Body of pancreas (tissue), 4 donors: ENCODE measurements around the gene IKZF1. TPM values are rescaled to one million over a fixed set of nuclear protein-coding genes. Genes with fewer than 3 reads are reported as not detected.

Source experiments
- ATAC-seq: fragments of 150-250 bp; one replicate; pipeline ENCODE4 v1.9.1; 2016
- DNase-seq, 4 donors: peaks; one replicate each; pipeline ENCODE4 v3.0.0-alpha.2; 2019
- H3K27ac ChIP-seq, 4 donors: fragments of 200-600 bp; sonication (generic); 1 replicate in 3 of 4; 2 replicates in 1 of 4; pipeline versions ENCODE4 v1.5.1 to v1.6.1; 2016 to 2019; ENCODE audit warnings: mild to moderate bottlenecking in 1 of 4, mixed read lengths in 1 of 4, moderate library complexity in 1 of 4
- H3K27me3 ChIP-seq, 2 donors: fragments of 200-600 bp; sonication (generic); one replicate each; pipeline ENCODE4 v1.6.0; 2016; ENCODE audit warnings: mild to moderate bottlenecking in 1 of 2
- H3K36me3 ChIP-seq, 2 donors: fragments of 200-600 bp; sonication (generic); replicated peaks in 1 of 2; 2 replicates each; pipeline ENCODE4 v1.5.1; 2016; ENCODE audit warnings: low read depth in 2 of 2; ENCODE audit not compliant: insufficient read depth in 1 of 2
- H3K4me1 ChIP-seq: fragments of 200-600 bp; sonication (generic); one replicate; pipeline ENCODE4 v1.6.0; 2016
- H3K4me3 ChIP-seq, 2 donors: fragments of 200-600 bp; sonication (generic); 1 replicate in 1 of 2; 2 replicates in 1 of 2; pipeline ENCODE4 v1.5.1; 2016 to 2019
- H3K9me3 ChIP-seq, 3 donors: fragments of 200-600 bp; sonication (generic); 1 replicate in 2 of 3; 2 replicates in 1 of 3; pipeline ENCODE4 v1.5.1; 2016
- CTCF ChIP-seq, 7 experiments: fragments of 450-650 bp in 4 of 7; fragments of 200-600 bp in 3 of 7; sonication (generic) in 3 of 7; IDR thresholded peaks; one replicate each; pipeline ENCODE4 v1.5.1; 2016 to 2019; ENCODE audit warnings: antibody characterized with exemption in 7 of 7
- POLR2A ChIP-seq, 3 donors: fragments of 450-650 bp; IDR thresholded peaks; one replicate each; pipeline ENCODE4 v1.6.1; 2016; ENCODE audit warnings: antibody characterized with exemption in 3 of 3, mild to moderate bottlenecking in 2 of 3
- WGBS, 2 donors: methylation state at CpG; one replicate each; pipeline ENCODE4 v1.1.5; 2017; 5-methylcytosine and 5-hydroxymethylcytosine counted together
- intact Hi-C: fragments of 100-400 bp; cut with DNase I; formaldehyde crosslinking; loops from one replicate; pipeline ENCODE4 v1.15.1; 2023
- total RNA-seq, 2 donors: library from RNA; depleted of rRNA; stranded (reverse); fragments of >200 nt; gene quantifications; one replicate each; pipeline ENCODE4 v1.1.0, GENCODE V29; 2016

The IKZF1 gene
- total RNA-seq, 2 donors from 2014 or later: 3.9 to 16.5 TPM

DNA sequence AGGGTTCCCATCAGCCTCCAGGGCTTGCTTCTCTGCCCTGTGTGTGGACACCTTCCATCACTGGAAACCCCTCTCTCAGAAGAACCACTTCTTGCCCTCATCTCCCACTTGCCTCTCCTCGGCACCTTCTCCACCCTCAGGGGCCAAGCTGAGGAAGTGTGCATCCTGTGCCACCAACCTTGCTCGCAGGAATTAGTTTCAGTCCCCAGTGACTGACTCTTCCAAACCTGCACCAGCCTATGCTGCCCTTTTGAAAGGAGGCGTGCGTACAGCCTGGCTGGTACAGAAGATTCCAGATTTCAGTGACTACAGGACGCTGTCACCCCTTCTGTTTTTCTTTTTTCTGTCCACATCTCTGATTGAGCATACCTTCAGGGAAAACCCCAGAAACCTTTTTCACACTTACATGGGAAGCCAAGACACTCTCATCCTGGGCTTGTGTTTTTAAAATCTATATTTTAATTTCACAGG lies 67.1 kb downstream of the IKZF1 start:
- WGBS, 2 donors: 82 to 84% methylated on average over 5 of the region's 5 CpGs
- no peak overlapping the region for H3K4me3 ChIP-seq
- no peak for ATAC-seq
- no peak for DNase-seq
- H3K9me3 ChIP-seq: no peaks in the 10 kb centered on the region
- no peaks in the 10 kb centered on the region for H3K4me1 ChIP-seq
- H3K36me3 ChIP-seq: no peaks in the 10 kb centered on the region
- intact Hi-C loops: no loop called here
- TF ChIP-seq CTCF (IDR thresholded peaks at IDR 0.05) (no peak), POLR2A (IDR thresholded peaks at IDR 0.05) (no peak)
- H3K27ac ChIP-seq: no peak overlapping the region
- no peaks in the 10 kb centered on the region for H3K27me3 ChIP-seq

DNA sequence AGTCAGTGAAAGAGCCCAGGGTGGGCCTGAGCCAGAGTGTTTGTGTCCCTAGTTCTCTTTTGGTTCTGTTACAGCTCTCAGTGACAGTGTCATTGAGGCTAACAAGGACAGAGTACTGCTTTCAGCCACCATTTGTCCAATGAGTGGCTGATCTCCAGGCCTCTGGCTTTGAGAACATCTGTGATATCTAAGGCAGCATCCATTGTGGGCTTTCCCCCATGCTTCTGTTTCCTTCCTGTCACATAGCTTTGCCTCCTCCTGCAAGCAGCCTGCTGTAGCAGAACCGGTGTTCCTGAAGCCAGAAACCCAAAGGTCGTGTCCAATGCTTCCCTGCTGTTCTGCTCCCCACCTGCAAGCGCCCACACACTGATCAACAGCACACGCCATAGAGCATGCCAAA lies 68.4 kb downstream of the IKZF1 start:
- Histone ChIP-seq H3K9me3 (no peaks in the 10 kb centered on the region), H3K4me3 (no peak overlapping the region), H3K27me3 (no peaks in the 10 kb centered on the region), H3K4me1 (no peaks in the 10 kb centered on the region), H3K36me3 (no peaks in the 10 kb centered on the region), H3K27ac (no peak overlapping the region)
- DNase-seq (no peak), ATAC-seq (no peak)
- intact Hi-C loops: no loop called here
- 60 to 77% methylated on average over 4 of the region's 4 CpGs for WGBS, 2 donors
- TF ChIP-seq CTCF (IDR thresholded peaks at IDR 0.05) (no peak), POLR2A (IDR thresholded peaks at IDR 0.05) (no peak)

- intact Hi-C loops: no loop called here
- peaks cover 9% of the 10 kb centered on the region for H3K4me1 ChIP-seq
- H3K36me3 ChIP-seq: no peaks in the 10 kb centered on the region
- 87 to 93% methylated on average over 15 of the region's 15 CpGs for WGBS, 2 donors
- H3K27me3 ChIP-seq: no peaks in the 10 kb centered on the region
- no peaks in the 10 kb centered on the region for H3K9me3 ChIP-seq
- no peak overlapping the region for H3K27ac ChIP-seq
- no peak for DNase-seq
- ATAC-seq: no peak
- TF ChIP-seq CTCF (IDR thresholded peaks at IDR 0.05): no peak
- no peak for TF ChIP-seq POLR2A (IDR thresholded peaks at IDR 0.05)
- no peak overlapping the region for H3K4me3 ChIP-seq
These were observed 71.7 kb downstream of the IKZF1 start for GRCh38 chr7:50376056-50376820.

GRCh38 chr7:50377356-50377755 lies 72.8 kb downstream of the IKZF1 start:
- H3K27me3 ChIP-seq: no peaks in the 10 kb centered on the region
- no peak overlapping the region for H3K27ac ChIP-seq
- H3K4me3 ChIP-seq: no peak overlapping the region
- intact Hi-C loops: no loop called here
- DNase-seq (no peak), ATAC-seq (no peak)
- TF ChIP-seq CTCF (IDR thresholded peaks at IDR 0.05) (no peak), POLR2A (IDR thresholded peaks at IDR 0.05) (no peak)
- H3K4me1 ChIP-seq: peaks cover 9% of the 10 kb centered on the region
- no peaks in the 10 kb centered on the region for H3K36me3 ChIP-seq
- 90 to 96% methylated on average over 9 of the region's 9 CpGs for WGBS, 2 donors
- H3K9me3 ChIP-seq: no peaks in the 10 kb centered on the region

DNA sequence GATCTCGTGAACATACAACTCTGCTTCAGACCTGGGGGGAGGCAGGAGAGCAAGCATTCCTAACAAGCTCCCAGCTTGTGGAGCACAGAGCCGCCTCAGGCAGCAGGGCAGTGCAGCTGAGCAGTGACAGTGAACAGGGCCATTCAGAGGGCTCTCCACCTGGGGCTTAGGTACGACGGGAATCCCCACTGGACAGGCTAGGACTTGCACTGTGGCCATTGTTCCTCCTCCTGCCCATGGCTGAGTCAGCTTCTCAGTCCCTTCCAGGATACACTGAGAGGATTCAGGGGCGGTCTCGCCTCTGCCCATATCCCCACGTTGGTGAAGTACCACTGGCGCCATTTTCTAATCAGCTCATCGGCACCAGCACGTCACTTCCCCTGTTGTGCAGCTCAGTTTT lies 74.6 kb downstream of the IKZF1 start:
- WGBS, 2 donors: 46 to 58% methylated on average over 8 to 10 of the region's 10 CpGs
- ATAC-seq (peak; percentile 45), DNase-seq (peak in 1 of 4 donors; percentile 24)
- Histone ChIP-seq H3K27ac (no peak overlapping the region), H3K4me3 (no peak overlapping the region), H3K4me1 (peaks cover 9% of the 10 kb centered on the region), H3K27me3 (no peaks in the 10 kb centered on the region), H3K36me3 (no peaks in the 10 kb centered on the region), H3K9me3 (no peaks in the 10 kb centered on the region)
- intact Hi-C loops: no loop called here
- TF ChIP-seq POLR2A (IDR thresholded peaks at IDR 0.05) (no peak), CTCF (IDR thresholded peaks at IDR 0.05) (no peak)
